Measurements from ENCODE around the gene DOK5.
A peak's percentile ranks its signal among the peaks of the same experiment; 100 is the strongest.

The DOK5 gene

GRCh38 chr20:54642864-54643667 is 167.7 kb downstream of the DOK5 start:
- TF ChIP-seq CTCF (IDR thresholded peaks at IDR 0.05), result no peak

GRCh38 chr20:54643761-54644160 is 168.4 kb downstream of the DOK5 start:
- TF ChIP-seq CTCF (IDR thresholded peaks at IDR 0.05), result no peak

GRCh38 chr20:54645445-54646155 is 170.2 kb downstream of the DOK5 start:
- no peak for TF ChIP-seq CTCF (IDR thresholded peaks at IDR 0.05)

GRCh38 chr20:54646156-54646517 is 170.7 kb downstream of the DOK5 start:
- TF ChIP-seq CTCF (IDR thresholded peaks at IDR 0.05), result no peak

- no peak for TF ChIP-seq CTCF (IDR thresholded peaks at IDR 0.05)
Measured at GRCh38 chr20:54648421-54649142, 173.2 kb downstream of the DOK5 start.

GRCh38 chr20:54649511-54649962 is 174.1 kb downstream of the DOK5 start:
- TF ChIP-seq CTCF (IDR thresholded peaks at IDR 0.05), result peak; percentile 85

- no peak for TF ChIP-seq CTCF (IDR thresholded peaks at IDR 0.05)
Measured at GRCh38 chr20:54650052-54650719, 174.8 kb downstream of the DOK5 start.

Measured in LNCAP (cell line).